Hypothalamus (tissue), 51 donors: ENCODE results near the gene KCNT1.
A peak's percentile ranks its signal among the peaks of the same experiment; 100 is the strongest.

ENCODE experiments used
- DNase-seq, 51 donors: peaks; one replicate each; lab custom pipeline; 2025; lab: John Stamatoyannopoulos, UW

KCNT1 gene

DNA sequence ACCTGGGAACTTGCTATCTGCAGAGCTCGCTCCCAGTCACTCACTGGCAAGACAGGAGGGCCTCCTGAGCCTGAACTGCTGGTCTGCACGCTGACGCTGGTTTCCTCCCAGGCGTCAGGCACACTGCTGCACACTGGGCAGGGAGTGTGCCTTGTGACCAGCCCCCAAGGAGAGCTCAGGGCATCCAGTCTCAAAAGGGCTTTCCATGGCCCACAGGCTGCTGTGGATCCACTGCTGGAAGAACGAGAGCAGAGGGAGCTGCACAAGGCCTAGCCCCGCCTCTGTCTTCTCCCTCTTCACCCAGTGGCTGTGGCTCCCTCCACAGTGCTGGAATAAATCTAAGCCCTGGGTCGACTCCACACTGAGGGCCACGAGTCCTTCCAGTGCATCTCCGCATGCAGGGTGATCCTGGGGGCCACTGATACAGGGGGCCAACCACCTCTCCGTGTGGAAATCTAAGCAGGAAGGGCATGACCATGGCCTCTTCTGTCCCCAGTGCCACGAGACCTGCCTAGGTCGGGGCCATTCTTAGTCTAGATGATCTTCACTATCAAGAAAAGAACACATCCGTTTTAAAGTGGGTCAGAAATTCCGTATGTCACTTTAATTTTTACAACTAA is 111.8 kb downstream of the KCNT1 start:
- no peak for DNase-seq

- DNase-seq = no peak
These were observed 112.6 kb downstream of the KCNT1 start for GRCh38 chr9:135814421-135815095.

DNA sequence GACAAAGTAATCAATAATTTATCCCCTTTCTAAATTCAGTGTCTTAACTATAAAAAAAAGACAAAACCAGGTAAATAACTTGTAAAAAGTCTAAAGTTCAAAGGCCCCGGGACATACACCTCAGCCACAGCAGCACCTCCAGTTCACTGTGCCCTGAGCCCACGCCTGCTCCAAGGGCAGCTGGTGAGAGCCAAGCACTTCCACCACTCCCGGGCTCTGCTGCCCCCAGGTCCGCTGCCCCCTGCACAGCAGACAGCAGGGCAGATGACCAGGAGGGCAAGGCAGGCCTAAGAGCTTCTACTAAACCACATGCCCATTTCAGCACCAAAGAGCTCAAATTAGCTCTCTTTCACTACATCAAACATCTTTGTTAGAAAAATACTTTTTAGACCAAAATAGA is 113.4 kb downstream of the KCNT1 start:
- DNase-seq = no peak

DNA sequence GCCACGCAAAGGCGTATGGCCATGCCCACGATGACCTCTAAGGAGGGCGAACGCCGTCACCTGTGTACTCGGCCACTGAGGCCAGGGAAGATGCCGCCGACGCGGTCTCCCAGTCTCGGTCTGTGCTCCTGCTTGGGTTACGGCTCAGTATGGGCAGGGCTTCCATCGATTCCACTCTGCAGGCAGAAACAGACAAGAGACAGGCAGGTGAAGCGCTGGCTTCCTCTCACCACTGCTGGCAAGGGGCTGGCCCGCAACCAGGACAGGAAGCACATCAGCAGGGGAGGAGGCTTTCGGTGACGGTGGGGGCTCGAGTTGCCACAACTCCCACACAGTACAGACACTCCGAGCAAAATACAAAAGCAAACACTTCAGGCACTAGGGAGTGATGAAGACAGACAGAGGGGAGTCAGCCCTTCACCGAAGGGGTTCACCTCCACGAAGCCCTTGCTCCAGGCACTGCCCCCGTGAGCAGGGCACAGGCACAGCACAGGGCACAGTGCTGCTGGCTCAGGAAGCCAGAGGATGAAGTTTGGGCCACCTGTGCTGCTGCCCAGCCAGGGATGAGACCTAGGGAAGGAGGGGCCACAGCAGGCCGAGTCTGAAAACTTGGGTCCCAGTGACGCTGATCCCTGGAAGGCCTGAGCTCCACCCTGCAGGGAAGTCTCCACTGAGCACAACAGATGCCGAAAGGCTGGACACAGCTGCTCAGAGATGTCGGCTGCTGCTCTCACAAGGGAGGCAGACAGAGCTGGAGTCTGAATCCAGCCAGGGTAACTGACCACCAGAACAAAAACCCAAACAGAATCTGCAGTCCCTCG is 114.1 kb downstream of the KCNT1 start:
- no peak for DNase-seq

GRCh38 chr9:135816651-135816970 is 114.6 kb downstream of the KCNT1 start:
- no peak for DNase-seq

- DNase-seq = no peak
These were observed 116.1 kb downstream of the KCNT1 start for GRCh38 chr9:135817951-135818717.

DNA sequence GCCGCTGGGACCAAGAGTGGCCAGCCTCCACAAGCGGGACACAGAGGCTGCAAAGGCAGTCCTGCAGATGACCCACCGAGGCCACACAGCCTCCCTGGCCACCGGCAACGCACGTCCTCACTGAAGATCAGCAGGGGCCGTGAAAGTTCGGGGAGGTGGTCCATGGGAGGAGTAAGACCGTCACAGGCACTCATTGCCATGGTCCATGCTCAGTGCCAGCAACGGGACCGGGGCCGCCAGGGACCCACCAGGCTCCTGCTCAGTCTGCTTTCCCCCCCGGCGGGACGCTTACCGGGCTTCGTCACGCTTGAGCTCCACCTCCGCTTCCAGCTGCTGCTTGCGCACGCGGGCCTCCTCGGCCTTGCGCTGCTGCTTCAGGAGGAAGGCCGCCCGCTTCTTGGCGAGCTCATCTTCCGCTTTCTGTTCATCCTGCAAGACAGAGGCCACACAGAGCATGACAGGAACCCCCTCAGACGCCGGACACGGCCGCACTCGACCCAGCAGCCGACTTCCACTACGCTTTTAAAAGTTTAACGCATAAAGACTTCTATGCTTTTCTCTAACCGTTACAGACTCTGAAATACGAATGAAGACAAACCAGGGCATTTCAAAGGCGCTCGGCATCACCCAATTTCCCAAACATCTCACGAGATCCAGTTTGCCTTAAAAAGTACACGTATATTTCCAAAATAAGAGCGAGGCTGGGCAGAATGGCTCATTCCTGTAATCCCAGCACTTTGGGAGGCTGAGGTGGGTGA is 116.9 kb downstream of the KCNT1 start:
- DNase-seq = no peak

GRCh38 chr9:135819905-135820304 is 117.9 kb downstream of the KCNT1 start:
- no peak for DNase-seq

- DNase-seq = no peak
These were observed 118.7 kb downstream of the KCNT1 start for GRCh38 chr9:135820661-135821060.

DNA sequence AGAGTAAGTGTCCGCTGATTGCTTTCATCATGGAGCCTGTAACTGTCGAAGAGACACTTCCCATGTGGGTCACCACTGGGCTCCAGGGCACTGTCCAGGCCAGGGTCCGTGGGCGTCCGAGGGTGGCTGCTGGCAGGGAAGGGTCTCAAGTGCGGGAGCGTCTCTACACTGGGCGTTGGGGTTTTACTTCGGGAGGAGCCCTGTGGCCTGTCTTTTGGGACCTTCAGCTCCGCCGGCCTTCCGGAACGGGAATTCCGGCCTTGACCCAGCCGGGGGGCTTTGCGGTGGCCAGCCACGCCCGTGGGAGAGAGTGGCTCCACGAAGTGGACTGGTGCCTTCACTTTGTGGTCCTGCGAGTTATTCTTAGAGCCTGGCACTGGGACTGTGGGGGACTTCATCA is 119.1 kb downstream of the KCNT1 start:
- no peak for DNase-seq

- DNase-seq = no peak
These were observed 119.9 kb downstream of the KCNT1 start for GRCh38 chr9:135821733-135822373.

DNA sequence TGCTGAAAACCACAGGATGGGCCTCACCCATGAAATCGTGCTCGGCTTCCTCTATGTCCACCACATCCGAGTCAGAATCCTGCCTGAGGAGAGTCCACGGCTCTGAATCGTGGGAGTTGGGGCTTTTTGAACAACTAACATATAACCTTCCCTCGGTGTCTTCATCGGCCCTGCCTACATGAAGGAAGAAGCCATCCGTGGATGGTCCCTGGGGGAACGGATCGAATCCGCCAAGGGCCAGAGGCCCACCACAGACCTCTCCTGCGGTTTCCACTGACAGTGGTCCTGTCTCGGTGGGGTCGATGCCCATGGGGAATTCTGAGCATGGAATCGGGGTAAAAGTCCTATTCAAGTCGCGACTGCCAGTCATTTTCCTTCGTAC is 120.4 kb downstream of the KCNT1 start:
- no peak for DNase-seq

GRCh38 chr9:135823036-135823435 is 121.1 kb downstream of the KCNT1 start:
- DNase-seq = no peak

- DNase-seq = peak in 1 of 51 donors; percentile 12
These were observed 123.6 kb downstream of the KCNT1 start for GRCh38 chr9:135825435-135826187.

- DNase-seq = no peak
These were observed 124.2 kb downstream of the KCNT1 start for GRCh38 chr9:135826188-135826545.

DNA sequence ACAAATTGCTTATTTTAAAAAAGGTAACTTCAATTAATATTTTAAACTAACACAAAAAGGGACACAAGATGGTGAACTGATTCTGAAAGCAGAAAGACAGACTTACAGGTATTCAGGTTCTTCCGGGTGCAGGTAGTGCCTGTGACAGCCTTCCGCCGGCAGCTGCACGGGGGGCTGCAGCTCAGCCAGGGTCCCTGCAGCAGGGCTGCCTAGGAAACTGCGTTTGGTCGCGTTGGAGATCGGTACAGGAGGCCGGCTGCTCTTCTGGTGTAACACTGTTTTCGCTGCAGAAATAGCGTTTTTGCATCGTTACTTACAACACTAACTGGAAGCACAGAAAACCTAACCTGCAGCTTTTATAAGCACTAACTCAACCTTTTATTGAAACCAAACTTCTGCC is 125.3 kb downstream of the KCNT1 start:
- no peak for DNase-seq

DNA sequence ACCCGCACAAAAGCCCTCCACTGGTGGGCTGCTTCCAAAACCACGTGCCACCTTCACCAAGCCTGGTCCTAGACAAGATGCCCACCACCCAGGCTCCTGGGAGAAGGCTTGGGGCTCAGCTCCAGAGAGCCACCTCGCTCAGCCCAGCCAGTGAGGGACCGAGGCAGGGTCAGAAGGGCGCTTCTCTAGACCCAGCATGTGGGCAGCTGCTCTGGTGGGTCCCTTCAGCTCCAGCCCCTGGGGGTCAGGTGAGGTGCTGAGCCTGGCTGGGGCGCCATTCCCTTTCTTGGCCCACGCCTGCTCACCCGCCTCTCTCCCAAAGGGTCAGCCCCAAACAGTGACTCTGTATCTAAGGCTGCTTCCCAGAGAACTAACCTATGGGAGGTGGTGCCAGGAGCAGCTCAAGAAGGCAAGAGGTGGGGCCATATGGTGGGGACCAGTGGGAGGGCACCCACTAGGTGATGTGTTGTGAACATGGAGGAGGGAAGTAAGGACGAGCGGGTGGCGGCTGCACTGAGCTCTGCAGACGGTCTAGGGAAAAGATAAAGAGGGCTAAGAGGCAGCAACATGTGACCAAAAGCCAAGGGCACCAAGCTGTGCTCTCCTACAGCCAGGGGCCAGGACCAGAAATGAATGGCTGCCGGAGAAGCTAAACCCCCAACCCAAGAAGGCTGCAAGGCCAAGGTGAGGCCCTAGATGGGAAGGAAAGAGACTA is 126.0 kb downstream of the KCNT1 start:
- no peak for DNase-seq

- DNase-seq = no peak
These were observed 126.7 kb downstream of the KCNT1 start for GRCh38 chr9:135828656-135829055.

- no peak for DNase-seq
These were observed 128.5 kb downstream of the KCNT1 start for GRCh38 chr9:135830496-135830895.
